Kidney epithelial cell (primary cell): Measurements from ENCODE around the gene LARGE1. TPM values are rescaled to one million over a fixed set of nuclear protein-coding genes. Genes with fewer than 3 reads are reported as not detected.

Experiments
- DNase-seq: peaks from one replicate; pipeline ENCODE4 v3.0.0-alpha.2; 2010; ENCODE audit warnings: low read depth
- H3K27me3 ChIP-seq: 2 replicates; pipeline ENCODE4 v1.6.0; 2011; ENCODE audit warnings: low read length; ENCODE audit not compliant: control insufficient read depth, insufficient read depth
- H3K36me3 ChIP-seq: 2 replicates; pipeline ENCODE4 v1.5.1; 2011; ENCODE audit warnings: low read length; ENCODE audit not compliant: control insufficient read depth, insufficient read depth
- H3K4me3 ChIP-seq: 2 replicates; pipeline ENCODE4 v1.5.1; 2011; ENCODE audit warnings: low read depth, mild to moderate bottlenecking, control low read depth, low read length
- CTCF ChIP-seq: IDR thresholded peaks from 2 replicates; pipeline ENCODE4 v1.5.1; 2011; ENCODE audit warnings: mild to moderate bottlenecking, moderate library complexity, low read length, control low read depth, inconsistent platforms; ENCODE audit not compliant: insufficient read depth, poor library complexity, severe bottlenecking
- total RNA-seq: library from RNA; depleted of rRNA; stranded (reverse); fragments of >200 nt; gene quantifications from 2 replicates; pipeline ENCODE4 v1.2.3, GENCODE V29; 2015

The LARGE1 gene
- total RNA-seq, 1 donor from 2014 or later = 17.8 TPM

DNA sequence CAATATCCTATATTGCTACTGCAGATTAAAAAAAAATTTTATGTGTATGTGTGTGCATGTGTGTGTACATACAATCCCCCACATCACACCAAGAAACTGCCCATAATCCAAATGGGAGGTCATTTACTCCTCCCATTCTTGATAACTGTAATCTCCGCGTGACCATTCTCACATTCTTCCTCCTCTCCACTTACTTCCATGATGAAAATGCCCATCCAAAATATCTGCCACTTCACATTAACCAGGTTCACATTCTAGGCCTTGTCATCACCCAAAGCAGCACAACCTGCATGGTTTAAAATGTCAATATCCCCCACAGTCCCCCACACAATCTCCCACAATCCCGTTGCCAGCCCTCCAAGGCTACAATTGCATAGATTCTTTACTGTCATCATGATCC is 149.6 kb downstream of the LARGE1 start:
- TF ChIP-seq CTCF = no peak
- no peak for DNase-seq
- H3K27me3 ChIP-seq = no peaks in the 10 kb centered on the region

GRCh38 chr22:33766091-33766490 is 154.2 kb downstream of the LARGE1 start:
- H3K4me3 ChIP-seq = no peak overlapping the region
- H3K36me3 ChIP-seq = no peaks in the 10 kb centered on the region
- DNase-seq = no peak
- H3K27me3 ChIP-seq = no peaks in the 10 kb centered on the region
- no peak for TF ChIP-seq CTCF

More for the DNA sequence above, 149.6 kb downstream of the LARGE1 start:
- H3K36me3 ChIP-seq = no peaks in the 10 kb centered on the region
- no peak overlapping the region for H3K4me3 ChIP-seq

- Histone ChIP-seq H3K4me3 (no peak overlapping the region), H3K36me3 (no peaks in the 10 kb centered on the region), H3K27me3 (no peaks in the 10 kb centered on the region)
- DNase-seq = no peak
- no peak for TF ChIP-seq CTCF
These were observed 161.3 kb downstream of the LARGE1 start for GRCh38 chr22:33758961-33759360.

GRCh38 chr22:33757802-33758483 is 162.3 kb downstream of the LARGE1 start:
- DNase-seq = no peak
- no peak for TF ChIP-seq CTCF
- no peak overlapping the region for H3K4me3 ChIP-seq
- no peaks in the 10 kb centered on the region for H3K36me3 ChIP-seq
- H3K27me3 ChIP-seq = no peaks in the 10 kb centered on the region

DNA sequence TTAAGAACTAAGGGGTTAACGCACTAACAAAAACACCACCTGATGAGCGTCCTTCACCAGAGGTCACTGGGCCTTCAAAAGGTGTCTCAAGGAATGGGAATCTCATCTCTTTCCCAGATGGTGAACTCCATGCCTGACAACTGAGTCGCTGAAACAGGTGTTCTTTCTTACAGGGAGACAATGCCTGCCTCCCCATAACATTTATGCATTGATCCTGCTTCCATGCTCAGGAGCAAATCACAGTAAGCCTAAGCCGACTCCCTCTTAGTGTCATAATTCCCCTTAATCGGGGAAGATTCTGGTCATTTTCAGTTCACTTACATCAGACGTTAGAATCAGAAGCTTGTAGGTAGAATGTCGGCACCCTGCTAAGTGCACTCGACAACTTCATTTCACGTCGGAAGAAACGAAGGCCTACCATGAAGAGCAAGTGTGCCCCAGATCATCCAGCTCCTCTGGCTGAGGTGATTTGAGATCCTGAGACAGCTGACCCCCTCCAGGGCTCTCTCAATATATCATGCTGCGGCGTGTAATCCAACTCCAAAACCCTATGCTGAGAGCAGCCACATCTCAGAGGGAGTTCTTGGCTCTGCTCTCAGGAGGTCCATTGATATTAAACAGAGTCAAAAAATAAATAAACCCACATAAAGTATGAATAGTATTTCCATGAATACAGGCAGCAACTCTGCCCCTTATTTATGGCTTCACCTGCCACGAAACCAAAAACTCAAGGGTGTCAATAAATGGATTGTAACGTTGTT is 163.1 kb downstream of the LARGE1 start:
- Histone ChIP-seq H3K36me3 (no peaks in the 10 kb centered on the region), H3K4me3 (no peak overlapping the region), H3K27me3 (no peaks in the 10 kb centered on the region)
- TF ChIP-seq CTCF = no peak
- no peak for DNase-seq
